K562 (cell line): ENCODE measurements around the gene SIRT2. TPM values are rescaled to one million over a fixed set of nuclear protein-coding genes. Genes with fewer than 3 reads are reported as not detected.
A peak's percentile ranks its signal among the peaks of the same experiment; 100 is the strongest.

Experiments
- ASH1L ChIP-seq: fragments of 450-650 bp; IDR thresholded peaks from 2 replicates; pipeline ENCODE4 v1.6.1; 2018; ENCODE audit warnings: borderline replicate concordance, mild to moderate bottlenecking, low read depth; ENCODE audit not compliant: partially characterized antibody
- CHD1 ChIP-seq: fragments of 200-600 bp; sonication (generic); IDR thresholded peaks from one replicate; pipeline ENCODE4 v1.6.1; 2012; ENCODE audit warnings: mild to moderate bottlenecking, moderate library complexity, low read length, inconsistent platforms
- ETV1 ChIP-seq: fragments of 450-650 bp; conservative IDR thresholded peaks from 2 replicates; pipeline ENCODE4 v1.6.1; 2016; ENCODE audit warnings: missing genetic modification characterization, control low read depth, low read depth, missing compliant biosample characterization
- KLF16 ChIP-seq: IDR thresholded peaks from 2 replicates; pipeline ENCODE4 v1.6.1; 2016; ENCODE audit warnings: antibody characterized with exemption
- MNT ChIP-seq, 2 experiments: fragments of 450-650 bp; conservative IDR thresholded peaks; 2 replicates each; pipeline ENCODE4 v1.6.1; 2017; ENCODE audit warnings: mild to moderate bottlenecking in 2 of 2, moderate library complexity in 2 of 2
- MYC ChIP-seq, 2 experiments: fragments of 250-450 bp in 1 of 2; sonication (Bioruptor Pico) in 1 of 2; IDR thresholded peaks; 2 replicates each; pipeline versions ENCODE4 v1.5.1 to v1.6.1; 2012 to 2021; ENCODE audit warnings: low read depth in 2 of 2, borderline replicate concordance in 1 of 2, improper control_type of control experiment in 1 of 2, low read length in 1 of 2, mild to moderate bottlenecking in 1 of 2, moderate library complexity in 1 of 2
- NR2F6 ChIP-seq: fragments of 450-650 bp; formaldehyde crosslinking; IDR thresholded peaks from 2 replicates; pipeline ENCODE4 v1.4.0; 2020; ENCODE audit warnings: mild to moderate bottlenecking
- NRF1 ChIP-seq, 2 experiments: fragments of 450-650 bp; IDR thresholded peaks in 1 of 2; conservative IDR thresholded peaks in 1 of 2; 2 replicates each; pipeline ENCODE4 v1.6.1; 2014; ENCODE audit warnings: mild to moderate bottlenecking in 2 of 2
- PBX2 ChIP-seq, 2 experiments: IDR thresholded peaks in 1 of 2; conservative IDR thresholded peaks in 1 of 2; 2 replicates each; pipeline ENCODE4 v1.6.1; 2016; ENCODE audit warnings: low read depth in 2 of 2, mild to moderate bottlenecking in 1 of 2, missing compliant biosample characterization in 1 of 2, missing genetic modification characterization in 1 of 2, moderate library complexity in 1 of 2
- PHF8 ChIP-seq: fragments of 200-600 bp; sonication (generic); IDR thresholded peaks from 2 replicates; pipeline ENCODE4 v1.6.1; 2012; ENCODE audit warnings: mixed run types, mild to moderate bottlenecking, inconsistent platforms, low read length, moderate library complexity, borderline replicate concordance
- POLR2H ChIP-seq: IDR thresholded peaks from 2 replicates; pipeline ENCODE4 v1.6.1; 2016; ENCODE audit warnings: missing genetic modification characterization, low read depth, mild to moderate bottlenecking, control low read depth, missing compliant biosample characterization, moderate library complexity
- POLR3A ChIP-seq: IDR thresholded peaks from 2 replicates; pipeline ENCODE4 v1.6.1; 2011; ENCODE audit warnings: borderline replicate concordance, mild to moderate bottlenecking, moderate library complexity; ENCODE audit not compliant: insufficient read length, insufficient read depth; ENCODE audit errors: extremely low read depth
- POLR3G ChIP-seq: IDR thresholded peaks from 2 replicates; pipeline ENCODE4 v1.6.1; 2011; ENCODE audit not compliant: insufficient read length, insufficient replicate concordance; ENCODE audit errors: extremely low read depth
- RFX5 ChIP-seq: IDR thresholded peaks from 2 replicates; pipeline ENCODE4 v1.6.1; 2011; ENCODE audit warnings: low read depth, mild to moderate bottlenecking, improper control_type of control experiment, low read length
- SMARCE1 ChIP-seq: fragments of 450-650 bp; IDR thresholded peaks from 2 replicates; pipeline ENCODE4 v1.7.1; 2016; ENCODE audit warnings: mild to moderate bottlenecking
- SNRNP70 ChIP-seq: fragments of 200-400 bp; formaldehyde crosslinking; optimal IDR thresholded peaks from 2 replicates; pipeline ENCODE3; 2017; ENCODE audit warnings: low read depth, low read length
- SUPT5H ChIP-seq: fragments of 450-650 bp; IDR thresholded peaks from 2 replicates; pipeline ENCODE4 v1.6.1; 2016
- TBP ChIP-seq: optimal IDR thresholded peaks from 2 replicates; pipeline ENCODE3; 2011; ENCODE audit warnings: low read depth, low read length, improper control_type of control experiment
- ZNF12 ChIP-seq: sonication (generic); formaldehyde crosslinking; IDR thresholded peaks from 2 replicates; pipeline ENCODE4 v1.4.0; 2020; ENCODE audit warnings: mild to moderate bottlenecking, missing genetic modification reagents
- polyA plus RNA-seq, 8 experiments: library from polyadenylated mRNA; depleted of rRNA in 4 of 8; stranded (reverse) in 5 of 8; unstranded in 3 of 8; fragments of >200 nt; fragmentation: Nextera tagmentation in 2 of 8; fragmentation: Illumina TruSeq in 1 of 8; extraction: Ambion mirVana in 2 of 8; extraction: Trizol in 1 of 8; gene quantifications; 2 replicates each; pipeline versions ENCODE4 v1.2.1 to v1.2.3, GENCODE V29; 2011 to 2014; ENCODE audit warnings: inconsistent platforms in 1 of 8, missing spikeins in 1 of 8
- total RNA-seq, 7 experiments: library from RNA; depleted of rRNA in 6 of 7; stranded (reverse); fragments of >200 nt in 6 of 7; fragmentation: Illumina TruSeq in 2 of 7; extraction: Trizol in 2 of 7; gene quantifications; 2 replicates each; pipeline versions ENCODE4 v1.2.1 to v1.2.3, GENCODE V29; 2011 to 2021; ENCODE audit warnings: low replicate concordance in 1 of 7

Gene SIRT2
- total and polyA plus RNA-seq, 9 of the 15 experiments (the other 6 are each of a cell fraction or from before 2014, with no cell fraction given): 2.3 to 35.2 (median 22.9) TPM

- no peak for TF ChIP-seq SNRNP70
- no peak; the same call in 1 of the 2 replicates for TF ChIP-seq ZNF12 (CRISPR knock-in tag)
- TF ChIP-seq POLR3G: no peak
- peak; percentile 87 for TF ChIP-seq SUPT5H
- peak; percentile 74 for TF ChIP-seq POLR2H
- TF ChIP-seq ETV1 (tag): 0 out of 2 replicates have a peak, but pooled peaks have one; percentile 11
- TF ChIP-seq ASH1L: peak; percentile 89
- peak; percentile 53; the same call in 1 of the 2 replicates for TF ChIP-seq RFX5
- TF ChIP-seq NRF1 (conservative IDR thresholded peaks at IDR 0.05 in 1 of 2, IDR thresholded peaks at IDR 0.05 in 1 of 2): no peak
- TF ChIP-seq POLR3A: no peak
- no peak for TF ChIP-seq KLF16
- peak; percentile 48 for TF ChIP-seq CHD1
- no peak for TF ChIP-seq NR2F6
- TF ChIP-seq SMARCE1: 0 out of 2 replicates have a peak, but pooled peaks have one; percentile 13
- peak; percentile 81; the same call in 1 of the 2 replicates for TF ChIP-seq PHF8
- peak; percentile 47 for TF ChIP-seq TBP
- TF ChIP-seq MYC (IDR thresholded peaks at IDR 0.05; ENCODE audit: low read depth, low read length): peak; percentile 75
- TF ChIP-seq MYC (CRISPR knock-in tag; IDR thresholded peaks at IDR 0.05; ENCODE audit: borderline replicate concordance, low read depth): 0 out of 2 replicates have a peak, but pooled peaks have one; percentile 33
- TF ChIP-seq PBX2 (CRISPR knock-in tag; IDR thresholded peaks at IDR 0.05; ENCODE audit: low read depth): no peak
- TF ChIP-seq PBX2 (tag; conservative IDR thresholded peaks at IDR 0.05; ENCODE audit: low read depth): peak; percentile 87
- peak; percentile 3 to 65; a peak in 2 of 4 replicates for TF ChIP-seq MNT (conservative IDR thresholded peaks at IDR 0.05)
These were observed 31.5 kb upstream of the SIRT2 start, which contains the start of gene MRPS12 (continued) for GRCh38 chr19:38930776-38931520.
